GM21786 (cell line): ENCODE results near the gene ATP5F1E.
"Not testable (repeated sequence)": the region's sequence is repeated elsewhere in the genome, so short reads cannot be mapped to it uniquely, and the experiment has no call there.

Experiments used
- ATAC-seq: cut with Tn5 transposase; IDR thresholded peaks from one replicate; pipeline ENCODE4 v1.9.1; 2021; ENCODE audit not compliant: unreplicated experiment

Gene ATP5F1E

DNA sequence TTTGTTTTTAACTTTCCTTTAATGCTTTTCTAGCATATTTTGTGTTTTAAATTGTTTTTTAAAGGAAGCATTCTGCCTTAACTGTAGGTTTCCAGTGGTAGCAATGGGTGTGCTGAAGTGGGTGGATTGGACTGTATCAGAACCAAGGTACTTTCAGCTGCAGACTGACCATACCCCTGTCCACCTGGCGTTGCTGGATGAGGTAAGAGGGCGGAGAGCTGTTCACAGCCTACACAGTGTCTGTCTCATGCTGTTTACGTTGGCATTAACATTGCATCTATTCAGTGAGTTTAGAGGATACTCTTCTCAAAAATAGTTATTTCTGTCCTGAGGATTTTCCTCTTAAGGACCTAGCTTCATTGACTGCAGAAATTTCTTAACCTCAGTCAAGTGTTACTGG, 39.2 kb downstream of the ATP5F1E start:
- no peak for ATAC-seq

DNA sequence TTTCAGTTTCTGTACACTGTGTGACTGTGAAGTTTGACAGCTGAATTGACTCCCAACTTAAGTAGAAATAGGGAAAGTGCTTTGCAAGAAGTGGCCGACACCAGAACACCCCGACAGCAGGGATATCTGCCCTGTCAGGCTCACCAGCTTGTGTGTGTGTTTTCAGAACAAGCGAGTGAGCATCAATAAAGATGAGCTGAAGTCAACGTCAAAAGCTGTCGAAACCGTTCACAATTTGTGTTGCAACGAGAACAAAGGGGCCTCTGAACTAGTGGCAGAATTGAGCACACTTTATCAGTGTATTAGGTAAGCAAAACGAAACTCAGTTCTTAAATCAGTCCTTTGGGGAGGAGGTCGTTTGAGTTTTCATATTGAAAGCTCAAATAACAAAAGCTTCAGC, 40.4 kb downstream of the ATP5F1E start:
- ATAC-seq = no peak

DNA sequence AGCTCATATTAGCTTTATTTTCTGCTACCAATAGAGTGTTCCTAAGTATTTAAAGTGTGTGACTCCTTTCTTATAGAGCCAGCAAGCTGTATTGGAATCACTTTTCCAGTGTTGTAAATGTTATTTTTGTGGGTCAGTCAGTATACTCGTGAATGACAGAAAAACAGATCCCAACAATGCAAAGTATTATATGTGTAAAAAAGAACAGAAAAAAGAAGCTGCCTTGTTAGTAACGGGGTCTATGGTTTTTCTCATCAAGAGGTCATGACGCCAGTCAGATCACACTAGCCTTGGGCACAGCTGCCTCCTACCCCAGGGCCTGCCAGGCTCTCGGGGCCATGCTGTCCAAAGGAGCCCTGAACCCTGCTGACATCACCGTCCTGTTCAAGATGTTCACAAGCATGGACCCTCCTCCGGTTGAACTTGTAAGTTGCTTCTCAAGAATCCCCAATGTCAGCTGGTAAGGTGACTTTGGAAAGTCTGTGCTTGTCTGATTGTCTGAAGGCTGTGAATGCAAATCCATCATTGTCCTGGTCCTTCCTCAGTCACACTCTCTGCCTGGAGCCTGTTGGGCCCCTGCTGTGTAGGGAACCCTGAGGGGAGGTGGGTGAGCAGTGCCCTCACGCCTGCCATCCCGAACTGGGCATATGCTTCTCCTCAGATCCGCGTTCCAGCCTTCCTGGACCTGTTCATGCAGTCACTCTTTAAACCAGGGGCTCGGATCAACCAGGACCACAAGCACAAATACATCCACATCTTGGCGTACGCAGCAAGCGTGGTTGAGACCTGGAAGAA, 41.3 kb downstream of the ATP5F1E start:
- ATAC-seq = no peak

- no peak for ATAC-seq
Observed at GRCh38 chr20:58989196-58989595, 42.9 kb downstream of the ATP5F1E start.

- no peak for ATAC-seq
Observed at GRCh38 chr20:58988565-58988882, 43.6 kb downstream of the ATP5F1E start.

DNA sequence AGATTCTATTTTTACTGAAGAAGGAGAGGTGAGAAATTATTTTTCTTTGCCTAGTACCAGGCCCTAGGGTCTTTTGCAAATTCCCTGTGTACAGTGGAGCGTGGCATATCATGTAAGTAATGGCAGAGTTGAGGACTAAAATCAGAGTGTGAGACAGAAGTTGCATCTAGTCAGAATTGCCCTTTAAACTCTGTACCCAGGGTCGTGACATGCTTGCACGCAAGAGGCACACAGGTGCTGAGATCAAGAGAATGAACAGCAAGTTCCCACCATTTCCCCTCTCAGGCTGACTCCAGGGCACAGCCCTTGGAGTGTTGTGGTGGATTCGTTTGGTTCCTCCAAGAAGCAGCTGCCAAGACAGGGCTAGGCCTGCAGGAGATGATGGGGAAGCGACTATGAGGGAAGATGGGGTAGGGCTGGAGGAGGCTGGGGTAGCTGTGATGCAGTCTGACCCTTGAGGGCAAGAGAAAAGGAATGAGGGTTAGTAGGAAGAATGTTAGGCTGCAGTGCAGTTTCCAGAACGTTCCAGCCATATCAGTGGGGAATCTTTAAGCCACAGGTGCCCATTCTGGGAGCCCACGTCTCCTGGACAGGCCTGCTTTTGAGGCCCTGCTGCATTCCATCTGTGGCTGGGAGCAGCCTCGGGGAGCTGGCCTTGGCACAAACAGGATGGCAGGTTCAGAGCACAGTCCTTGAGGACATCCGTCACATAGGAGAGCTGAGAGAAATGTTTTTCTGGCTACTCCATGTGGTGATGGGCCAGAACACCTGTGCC, 44.2 kb downstream of the ATP5F1E start:
- ATAC-seq = no peak

DNA sequence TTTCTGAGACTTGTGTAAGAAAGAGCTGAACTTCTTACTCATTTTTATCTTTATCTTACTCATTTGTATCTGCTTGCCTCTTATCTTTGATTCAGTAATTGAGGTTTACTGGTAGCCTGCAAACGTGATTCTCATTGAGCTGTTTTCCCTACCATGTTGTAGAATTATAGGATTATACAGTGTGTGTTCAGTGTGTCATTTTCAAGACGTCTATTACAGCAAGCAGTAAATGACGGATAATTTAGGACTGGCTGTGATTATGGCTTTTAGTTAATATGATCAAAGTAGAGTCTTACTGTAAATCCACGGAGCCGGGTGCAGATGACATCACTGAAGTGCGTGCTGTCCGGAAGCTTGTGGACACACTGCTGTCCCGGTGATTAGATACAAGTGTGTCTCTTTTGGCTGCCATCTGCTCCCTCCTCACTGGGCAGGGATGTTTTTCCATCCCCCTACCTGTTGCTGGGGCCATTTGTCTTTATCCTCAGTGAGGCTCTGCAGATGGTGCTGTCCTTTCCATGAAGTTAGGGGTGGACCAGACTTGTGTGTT, 45.1 kb downstream of the ATP5F1E start:
- no peak for ATAC-seq

- no peak for ATAC-seq
Observed at GRCh38 chr20:58986286-58986967, 45.7 kb downstream of the ATP5F1E start.

- ATAC-seq = no peak
Observed at GRCh38 chr20:58985656-58986055, 46.5 kb downstream of the ATP5F1E start.

- ATAC-seq = no peak
Observed at GRCh38 chr20:58984691-58985090, 47.4 kb downstream of the ATP5F1E start.

DNA sequence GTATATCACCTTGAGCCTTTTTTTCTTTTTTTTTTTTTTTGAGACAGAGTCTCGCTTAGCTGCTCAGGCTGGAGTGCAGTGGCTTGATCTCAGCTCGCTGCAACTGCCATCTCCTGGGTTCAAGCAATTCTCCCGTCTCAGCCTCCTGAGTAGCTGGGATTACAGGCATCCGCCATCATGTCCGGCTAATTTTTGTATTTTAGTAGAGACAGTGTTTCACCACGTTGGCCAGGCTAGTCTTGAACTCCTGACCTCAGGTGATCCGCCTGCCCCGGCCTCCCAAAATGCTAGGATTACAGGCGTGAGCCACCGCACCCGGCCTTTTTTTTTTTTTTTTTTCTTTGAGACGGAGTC, 49.0 kb downstream of the ATP5F1E start:
- ATAC-seq = not testable (repeated sequence)

DNA sequence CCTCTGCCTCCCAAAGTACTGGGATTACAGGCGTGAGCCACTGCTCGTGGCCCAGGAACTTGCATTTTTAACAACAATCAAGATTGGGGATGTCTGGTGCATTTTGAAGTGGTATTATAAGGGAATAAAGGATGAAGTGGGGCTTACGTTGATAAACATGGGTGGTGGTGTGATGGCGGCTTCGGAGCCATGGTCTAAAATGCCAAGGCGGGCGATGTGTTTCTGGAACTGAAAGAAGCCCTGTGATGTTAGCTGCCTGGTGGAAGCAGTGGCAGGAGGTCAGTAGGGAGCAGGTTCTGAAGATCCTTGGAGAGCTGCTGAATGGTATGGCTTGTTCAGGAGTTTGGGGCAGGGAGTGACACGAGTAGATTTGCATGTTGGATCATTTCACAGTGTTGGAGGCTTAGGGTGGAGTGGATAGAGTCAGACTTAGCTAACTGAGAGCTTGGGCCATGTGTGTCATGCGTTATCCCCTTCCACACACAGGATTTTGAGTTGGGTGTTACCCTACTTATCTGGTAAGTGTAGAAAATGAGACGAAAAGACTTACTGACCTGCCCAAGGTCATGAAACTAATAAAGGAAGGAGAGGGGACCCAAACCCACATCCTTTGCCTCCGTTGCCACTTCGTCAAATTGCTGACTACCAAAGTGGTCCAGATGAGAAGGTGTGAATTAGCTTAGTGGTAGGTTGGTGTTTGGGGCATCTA, 49.6 kb downstream of the ATP5F1E start:
- ATAC-seq = no peak

- peak; percentile 8 for ATAC-seq
Observed at GRCh38 chr20:58981628-58982364, 50.3 kb downstream of the ATP5F1E start.

- ATAC-seq = peak; percentile 60
Observed at GRCh38 chr20:58980711-58981627, 51.2 kb downstream of the ATP5F1E start, which contains the start of gene NELFCD. NELFCD (plus strand) TSS chr20:58981256; CDS start chr20:58981310, 54 bp downstream.

- ATAC-seq = no peak
Observed at GRCh38 chr20:58978351-58979190, 53.6 kb downstream of the ATP5F1E start.

- ATAC-seq = peak; percentile 37
Observed at GRCh38 chr20:58976061-58976730, 55.9 kb downstream of the ATP5F1E start.
